Stimulated activated memory B cell treated with anti-CD40 and anti-IgM and Interleukin-4, amounts not matched to agents 10 μg/mL and 1 μg/mL and 100 μg/mL, for 72 hours (primary cell): ENCODE measurements around the gene MYOG.

ENCODE experiments used
- ATAC-seq: fragments of 150-1000 bp; cut with Tn5 transposase; 2 replicates; pipeline ENCODE4 v1.10.0; 2021
- H3K27ac Mint-ChIP-seq: one replicate; pipeline ENCODE4 v1.8.0; 2022; ENCODE audit warnings: mild to moderate bottlenecking, mixed read lengths
- H3K27me3 Mint-ChIP-seq: one replicate; pipeline ENCODE4 v1.8.0; 2022; ENCODE audit warnings: mixed read lengths
- H3K36me3 Mint-ChIP-seq: one replicate; pipeline ENCODE4 v1.8.0; 2022; ENCODE audit warnings: mixed read lengths
- H3K4me1 Mint-ChIP-seq: one replicate; pipeline ENCODE4 v1.8.0; 2022; ENCODE audit warnings: mixed read lengths
- H3K4me3 Mint-ChIP-seq: one replicate; pipeline ENCODE4 v1.8.0; 2022; ENCODE audit warnings: mild to moderate bottlenecking, moderate library complexity, mixed read lengths
- H3K9me3 Mint-ChIP-seq: one replicate; pipeline ENCODE4 v1.8.0; 2022; ENCODE audit warnings: mixed read lengths

MYOG gene

DNA sequence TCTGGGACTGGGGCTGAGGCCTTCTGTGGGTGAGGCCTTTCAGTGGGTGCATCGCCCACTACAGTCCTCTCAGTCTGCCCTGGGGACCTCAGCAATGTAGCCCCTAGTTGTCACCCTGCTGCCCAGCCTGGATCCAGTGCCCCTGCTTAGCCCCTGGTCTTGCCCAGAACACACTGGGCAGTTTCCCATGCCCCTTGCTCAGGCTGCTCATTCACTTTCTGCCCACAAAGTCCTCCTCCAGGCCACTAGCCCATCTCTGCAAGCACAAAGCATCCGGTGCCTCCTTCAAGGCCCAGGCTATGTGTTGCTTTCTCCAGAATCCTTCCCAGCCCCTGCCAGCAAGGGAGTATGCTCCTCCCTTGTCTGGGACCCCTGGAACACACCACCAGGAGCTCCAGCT lies 36.3 kb upstream of the MYOG start:
- Mint-ChIP-seq H3K9me3 (no peaks in the 10 kb centered on the region), H3K36me3 (no peaks in the 10 kb centered on the region), H3K4me1 (peaks cover 6% of the 10 kb centered on the region), H3K27me3 (peaks cover 83% of the 10 kb centered on the region), H3K4me3 (no peak overlapping the region), H3K27ac (no peak overlapping the region)
- ATAC-seq: no peak

DNA sequence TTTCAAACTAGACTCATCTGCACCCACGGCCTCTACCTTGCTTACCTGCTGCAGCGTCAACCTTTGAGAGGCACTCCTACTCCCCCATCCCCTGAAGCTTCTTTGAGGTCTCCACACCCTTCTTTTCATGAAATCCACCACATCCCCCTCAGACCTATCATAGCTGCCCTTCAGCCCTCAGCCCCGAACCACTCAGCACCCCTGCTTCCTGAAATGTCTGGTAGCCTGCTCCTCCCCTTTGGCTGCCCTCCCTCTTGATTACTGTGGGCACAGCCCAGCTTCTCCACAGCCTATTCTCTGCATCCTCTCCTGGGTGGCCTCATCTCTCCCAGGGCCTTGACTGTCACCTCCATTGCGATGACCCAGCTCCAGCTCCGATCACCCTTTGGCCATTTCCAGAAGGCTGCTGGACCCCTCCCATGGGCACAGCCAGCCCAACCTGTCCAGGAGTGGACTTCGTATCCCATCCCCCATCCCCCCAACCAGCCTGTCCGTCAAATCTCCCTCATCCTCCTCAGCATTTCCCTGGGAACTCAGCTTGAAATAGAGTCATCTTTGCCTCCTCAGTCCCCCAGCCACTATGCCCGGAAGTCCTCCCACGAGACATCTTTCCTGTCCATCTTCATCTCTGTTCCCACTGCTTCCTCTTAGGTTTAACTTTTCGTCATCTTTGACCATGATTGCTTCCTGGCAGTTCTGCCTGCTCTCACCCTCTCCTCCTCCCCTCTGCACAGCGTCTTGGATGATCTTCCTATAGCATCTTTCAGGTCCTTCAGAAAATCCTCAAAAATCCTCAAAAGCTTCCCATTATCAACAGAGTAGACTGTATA lies 35.6 kb upstream of the MYOG start:
- no peaks in the 10 kb centered on the region for H3K9me3 Mint-ChIP-seq
- ATAC-seq: no peak
- no peak overlapping the region for H3K27ac Mint-ChIP-seq
- H3K27me3 Mint-ChIP-seq: peaks cover 83% of the 10 kb centered on the region
- no peak overlapping the region for H3K4me3 Mint-ChIP-seq
- no peaks in the 10 kb centered on the region for H3K36me3 Mint-ChIP-seq
- H3K4me1 Mint-ChIP-seq: no peaks in the 10 kb centered on the region

DNA sequence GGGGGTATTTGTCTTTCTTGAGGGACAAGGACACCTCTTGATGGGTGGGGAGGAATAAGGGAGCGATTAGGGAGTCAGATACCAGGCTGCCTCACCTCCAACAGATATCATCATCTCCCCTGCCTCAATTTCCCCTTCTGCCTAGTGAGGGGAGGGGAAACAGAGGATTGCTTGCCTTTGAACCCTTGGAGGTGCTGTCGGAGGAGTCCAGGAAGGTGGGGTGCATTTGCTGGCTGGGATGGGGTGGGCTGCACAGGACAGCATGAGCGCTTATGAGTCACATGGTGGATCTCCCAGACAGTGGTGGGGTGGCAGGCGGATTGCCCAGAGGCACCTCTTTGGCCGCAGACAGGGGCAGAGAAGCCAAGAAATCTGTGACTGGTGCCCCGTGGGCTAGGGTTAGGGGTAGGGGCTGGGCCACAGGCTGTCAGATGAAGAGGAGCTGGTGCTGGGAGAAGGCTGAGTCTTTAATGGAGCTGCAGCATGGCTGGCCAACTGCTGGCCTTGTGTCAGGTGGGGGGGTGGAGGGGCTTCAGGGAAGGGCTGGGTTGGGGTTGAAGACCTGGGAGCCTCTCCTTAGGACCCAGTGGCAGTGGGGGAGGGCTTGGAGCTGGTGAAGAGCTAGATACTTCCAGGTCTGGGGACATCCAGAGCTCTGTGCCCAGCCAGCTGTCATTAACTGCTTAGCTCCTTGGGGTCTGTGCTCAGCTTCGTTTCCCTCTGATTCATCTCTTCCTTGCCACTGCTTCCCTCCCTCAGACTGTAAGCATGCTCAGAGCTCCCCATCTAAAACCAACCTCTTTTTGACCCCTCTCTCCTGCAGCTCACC lies 34.7 kb upstream of the MYOG start:
- H3K27me3 Mint-ChIP-seq: peaks cover 82% of the 10 kb centered on the region
- H3K27ac Mint-ChIP-seq: no peak overlapping the region
- H3K36me3 Mint-ChIP-seq: no peaks in the 10 kb centered on the region
- H3K4me3 Mint-ChIP-seq: no peak overlapping the region
- no peaks in the 10 kb centered on the region for H3K9me3 Mint-ChIP-seq
- no peaks in the 10 kb centered on the region for H3K4me1 Mint-ChIP-seq
- peak; percentile 29 for ATAC-seq

DNA sequence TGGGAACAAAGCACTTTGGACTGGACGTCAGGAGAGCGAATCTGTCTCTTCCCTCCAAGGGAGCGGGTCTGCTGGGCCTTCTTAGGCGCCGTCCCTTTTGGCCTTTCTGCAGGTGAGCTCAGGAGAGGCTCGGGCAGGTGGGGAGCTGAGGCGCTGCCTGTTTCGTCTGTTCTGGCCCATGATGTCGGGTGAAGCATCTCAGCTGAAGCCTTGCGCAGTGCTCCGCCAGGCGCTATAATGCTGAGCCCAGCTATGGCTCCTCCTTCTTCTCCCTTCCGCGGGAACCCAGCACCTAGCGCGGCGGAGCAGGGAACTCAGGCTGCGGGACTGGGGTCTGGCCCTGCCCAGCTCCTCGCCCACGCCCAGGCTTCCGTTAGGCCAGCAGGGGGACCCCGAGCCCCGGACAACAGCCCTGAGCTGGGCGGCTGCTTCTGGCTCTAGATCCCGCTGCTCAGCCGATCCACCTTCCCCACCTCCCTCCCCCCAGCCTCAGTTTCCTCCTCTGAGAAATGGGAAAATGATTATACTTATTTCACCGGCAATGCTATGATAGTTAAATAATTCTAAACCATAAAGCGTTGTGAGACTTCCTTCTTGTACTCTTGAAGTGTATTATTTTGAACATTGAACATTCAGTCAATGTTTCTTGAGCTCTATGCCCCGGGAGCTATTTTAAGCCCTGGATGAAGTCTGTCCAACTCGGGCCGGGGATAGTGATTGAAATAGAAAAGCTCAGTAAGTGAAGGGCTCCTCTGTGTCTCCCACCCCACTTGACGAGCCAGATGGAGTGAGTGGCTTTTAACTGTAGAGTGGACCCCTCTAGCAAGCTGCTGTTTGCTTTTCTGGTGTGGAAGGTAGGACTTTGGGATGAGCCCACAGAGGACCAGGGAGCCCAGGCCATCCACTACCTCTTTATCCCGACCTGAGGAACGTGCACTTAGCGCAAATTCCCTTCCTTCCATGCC lies 32.1 kb upstream of the MYOG start:
- H3K36me3 Mint-ChIP-seq: no peaks in the 10 kb centered on the region
- H3K27me3 Mint-ChIP-seq: peaks cover 60% of the 10 kb centered on the region
- no peaks in the 10 kb centered on the region for H3K4me1 Mint-ChIP-seq
- H3K4me3 Mint-ChIP-seq: no peak overlapping the region
- no peak overlapping the region for H3K27ac Mint-ChIP-seq
- ATAC-seq: peak; percentile 61
- no peaks in the 10 kb centered on the region for H3K9me3 Mint-ChIP-seq

- no peaks in the 10 kb centered on the region for H3K4me1 Mint-ChIP-seq
- H3K36me3 Mint-ChIP-seq: no peaks in the 10 kb centered on the region
- peaks cover 45% of the 10 kb centered on the region for H3K27me3 Mint-ChIP-seq
- no peak overlapping the region for H3K27ac Mint-ChIP-seq
- H3K4me3 Mint-ChIP-seq: no peak overlapping the region
- no peak for ATAC-seq
- no peaks in the 10 kb centered on the region for H3K9me3 Mint-ChIP-seq
Observed at GRCh38 chr1:203116091-203116820, 30.4 kb upstream of the MYOG start.

- H3K27ac Mint-ChIP-seq: no peak overlapping the region
- no peak for ATAC-seq
- no peaks in the 10 kb centered on the region for H3K36me3 Mint-ChIP-seq
- no peaks in the 10 kb centered on the region for H3K9me3 Mint-ChIP-seq
- H3K4me1 Mint-ChIP-seq: no peaks in the 10 kb centered on the region
- peaks cover 36% of the 10 kb centered on the region for H3K27me3 Mint-ChIP-seq
- H3K4me3 Mint-ChIP-seq: no peak overlapping the region
Observed at GRCh38 chr1:203114202-203114601, 28.4 kb upstream of the MYOG start.

GRCh38 chr1:203113308-203113707 lies 27.5 kb upstream of the MYOG start:
- H3K9me3 Mint-ChIP-seq: no peaks in the 10 kb centered on the region
- peaks cover 43% of the 10 kb centered on the region for H3K27me3 Mint-ChIP-seq
- no peak for ATAC-seq
- no peak overlapping the region for H3K4me3 Mint-ChIP-seq
- no peak overlapping the region for H3K27ac Mint-ChIP-seq
- H3K36me3 Mint-ChIP-seq: no peaks in the 10 kb centered on the region
- H3K4me1 Mint-ChIP-seq: no peaks in the 10 kb centered on the region

GRCh38 chr1:203112475-203112874 lies 26.7 kb upstream of the MYOG start:
- H3K4me1 Mint-ChIP-seq: no peaks in the 10 kb centered on the region
- ATAC-seq: no peak
- no peak overlapping the region for H3K4me3 Mint-ChIP-seq
- no peak overlapping the region for H3K27ac Mint-ChIP-seq
- peaks cover 43% of the 10 kb centered on the region for H3K27me3 Mint-ChIP-seq
- no peaks in the 10 kb centered on the region for H3K36me3 Mint-ChIP-seq
- H3K9me3 Mint-ChIP-seq: no peaks in the 10 kb centered on the region

DNA sequence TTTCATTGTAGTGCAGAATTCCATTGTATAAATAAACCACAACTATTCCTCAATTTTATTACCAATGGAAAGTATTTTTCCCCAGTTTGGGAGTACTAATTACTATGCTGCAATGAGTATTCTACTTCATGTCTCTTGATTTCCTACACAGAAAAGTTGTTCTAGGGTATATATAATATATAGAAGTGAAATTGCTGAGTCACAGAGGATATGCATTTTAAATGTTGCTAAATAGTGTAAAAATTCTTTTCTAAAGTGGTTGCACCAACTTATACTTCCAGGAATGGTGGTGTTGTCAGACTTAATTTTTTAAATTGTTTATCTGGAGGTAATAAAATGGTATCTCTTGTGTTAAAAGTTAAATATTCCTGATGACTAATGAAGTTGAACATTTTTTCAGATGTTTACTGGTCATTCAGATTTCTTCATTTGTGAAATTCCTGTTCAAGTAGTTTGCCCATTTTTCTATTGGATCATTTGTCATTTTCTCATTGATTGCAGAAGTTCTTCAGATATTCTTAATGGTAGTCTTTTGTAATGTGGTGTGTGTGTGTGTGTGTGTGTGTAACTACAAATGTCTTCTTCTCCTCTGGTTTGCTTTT lies 19.1 kb upstream of the MYOG start:
- no peak for ATAC-seq
- Mint-ChIP-seq H3K4me3 (no peak overlapping the region), H3K4me1 (no peaks in the 10 kb centered on the region), H3K36me3 (no peaks in the 10 kb centered on the region), H3K9me3 (peaks cover 8% of the 10 kb centered on the region), H3K27me3 (peaks cover 72% of the 10 kb centered on the region), H3K27ac (no peak overlapping the region)

- H3K4me1 Mint-ChIP-seq: no peaks in the 10 kb centered on the region
- no peak for ATAC-seq
- peaks cover 8% of the 10 kb centered on the region for H3K9me3 Mint-ChIP-seq
- no peaks in the 10 kb centered on the region for H3K36me3 Mint-ChIP-seq
- no peak overlapping the region for H3K27ac Mint-ChIP-seq
- no peak overlapping the region for H3K4me3 Mint-ChIP-seq
- H3K27me3 Mint-ChIP-seq: peaks cover 67% of the 10 kb centered on the region
Observed at GRCh38 chr1:203103829-203104495, 18.1 kb upstream of the MYOG start.

DNA sequence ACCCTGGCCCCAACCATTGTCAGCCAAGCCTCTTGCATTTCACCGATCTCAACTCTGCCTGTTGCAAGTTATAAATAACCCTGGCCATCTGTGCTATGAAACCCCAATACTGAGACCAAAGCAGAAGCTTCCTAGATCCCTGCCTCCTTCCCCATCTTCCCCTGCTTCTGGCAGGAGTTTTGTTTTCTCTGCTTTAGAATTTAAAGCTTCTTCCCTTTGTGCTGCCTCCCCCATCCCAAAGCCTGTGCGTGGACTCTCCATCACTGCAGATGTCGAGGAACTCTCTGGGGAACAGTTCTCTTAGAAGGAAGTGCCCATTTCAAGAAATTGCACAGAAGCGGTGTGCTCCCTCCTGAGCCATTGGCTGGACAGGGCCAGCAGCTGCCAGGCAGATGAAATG lies 17.4 kb upstream of the MYOG start:
- no peak for ATAC-seq
- H3K4me1 Mint-ChIP-seq: no peaks in the 10 kb centered on the region
- H3K9me3 Mint-ChIP-seq: peaks cover 8% of the 10 kb centered on the region
- H3K27me3 Mint-ChIP-seq: peaks cover 60% of the 10 kb centered on the region
- H3K4me3 Mint-ChIP-seq: no peak overlapping the region
- H3K27ac Mint-ChIP-seq: no peak overlapping the region
- no peaks in the 10 kb centered on the region for H3K36me3 Mint-ChIP-seq

GRCh38 chr1:203101813-203102634 lies 16.2 kb upstream of the MYOG start:
- H3K4me3 Mint-ChIP-seq: no peak overlapping the region
- no peak overlapping the region for H3K27ac Mint-ChIP-seq
- no peak for ATAC-seq
- no peaks in the 10 kb centered on the region for H3K4me1 Mint-ChIP-seq
- peaks cover 8% of the 10 kb centered on the region for H3K9me3 Mint-ChIP-seq
- H3K36me3 Mint-ChIP-seq: no peaks in the 10 kb centered on the region
- H3K27me3 Mint-ChIP-seq: peaks cover 48% of the 10 kb centered on the region

- no peaks in the 10 kb centered on the region for H3K36me3 Mint-ChIP-seq
Observed at GRCh38 chr1:203100516-203100869, 14.7 kb upstream of the MYOG start.

More at GRCh38 chr1:203100516-203100869, 14.7 kb upstream of the MYOG start:
- Mint-ChIP-seq H3K4me1 (no peaks in the 10 kb centered on the region), H3K27me3 (peaks cover 38% of the 10 kb centered on the region), H3K4me3 (no peak overlapping the region), H3K9me3 (peaks cover 8% of the 10 kb centered on the region), H3K27ac (no peak overlapping the region)
- ATAC-seq: no peak
